D721Med (cell line): ENCODE measurements around the gene ACSL5.

Experiments used
- DNase-seq: peaks from one replicate; pipeline ENCODE4 v3.0.0; 2011; ENCODE audit warnings: low spot score; ENCODE audit not compliant: insufficient read length
- FAIRE-seq: peaks from 2 replicates; lab custom pipeline; 2011; peaks lifted over from hg19 to GRCh38; lab: Jason Lieb, UNC
- TF ChIP-seq, protein P1 (sequence below): IDR thresholded peaks from 2 replicates; pipeline ENCODE4 v1.5.1; 2012; ENCODE audit warnings: mild to moderate bottlenecking, control low read depth; ENCODE audit not compliant: insufficient read depth; ENCODE audit errors: missing control alignments

Gene ACSL5

DNA sequence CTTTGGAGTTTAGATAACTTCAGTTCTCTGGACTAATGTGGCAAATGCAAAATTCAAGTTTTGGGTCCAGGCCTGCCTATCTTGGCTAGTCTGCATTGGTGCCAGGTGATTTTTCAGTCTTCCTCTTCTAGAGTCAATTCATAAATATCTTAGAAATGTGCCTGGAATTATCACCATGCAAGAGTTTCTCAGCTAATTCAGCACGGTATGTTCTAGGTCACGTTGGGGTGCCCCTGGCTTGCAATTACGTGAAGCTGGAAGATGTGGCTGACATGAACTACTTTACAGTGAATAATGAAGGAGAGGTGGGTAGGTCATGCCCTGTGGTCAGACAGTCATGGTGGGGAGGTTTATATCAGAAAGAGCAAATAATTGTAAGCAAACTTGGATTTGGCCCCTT is 47.8 kb downstream of the ACSL5 start:
- DNase-seq = no peak
- no peak for FAIRE-seq
- TF ChIP-seq, protein P1, sequence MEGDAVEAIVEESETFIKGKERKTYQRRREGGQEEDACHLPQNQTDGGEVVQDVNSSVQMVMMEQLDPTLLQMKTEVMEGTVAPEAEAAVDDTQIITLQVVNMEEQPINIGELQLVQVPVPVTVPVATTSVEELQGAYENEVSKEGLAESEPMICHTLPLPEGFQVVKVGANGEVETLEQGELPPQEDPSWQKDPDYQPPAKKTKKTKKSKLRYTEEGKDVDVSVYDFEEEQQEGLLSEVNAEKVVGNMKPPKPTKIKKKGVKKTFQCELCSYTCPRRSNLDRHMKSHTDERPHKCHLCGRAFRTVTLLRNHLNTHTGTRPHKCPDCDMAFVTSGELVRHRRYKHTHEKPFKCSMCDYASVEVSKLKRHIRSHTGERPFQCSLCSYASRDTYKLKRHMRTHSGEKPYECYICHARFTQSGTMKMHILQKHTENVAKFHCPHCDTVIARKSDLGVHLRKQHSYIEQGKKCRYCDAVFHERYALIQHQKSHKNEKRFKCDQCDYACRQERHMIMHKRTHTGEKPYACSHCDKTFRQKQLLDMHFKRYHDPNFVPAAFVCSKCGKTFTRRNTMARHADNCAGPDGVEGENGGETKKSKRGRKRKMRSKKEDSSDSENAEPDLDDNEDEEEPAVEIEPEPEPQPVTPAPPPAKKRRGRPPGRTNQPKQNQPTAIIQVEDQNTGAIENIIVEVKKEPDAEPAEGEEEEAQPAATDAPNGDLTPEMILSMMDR = no peak

DNA sequence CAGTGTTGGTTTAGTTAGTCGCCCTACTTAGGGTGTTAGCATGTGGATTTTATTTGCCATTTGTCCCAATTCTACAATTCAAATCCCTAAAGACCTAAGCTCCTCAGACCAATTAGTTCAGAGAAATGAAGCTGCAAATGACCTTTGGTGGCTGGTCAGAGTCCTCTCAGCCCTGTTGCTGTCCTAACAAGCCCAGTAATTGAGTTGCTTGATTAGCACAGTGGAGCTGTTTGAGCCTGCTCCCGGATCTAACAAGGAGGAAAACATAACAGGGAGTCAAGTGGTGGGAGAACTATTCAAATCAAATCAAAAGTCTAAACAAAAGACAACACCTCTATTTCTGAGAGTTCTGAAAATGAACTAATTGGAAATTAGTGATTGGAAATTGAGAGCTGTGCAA is 50.7 kb downstream of the ACSL5 start:
- FAIRE-seq (no peak), DNase-seq (no peak)
- TF ChIP-seq, protein P1 = no peak

DNA sequence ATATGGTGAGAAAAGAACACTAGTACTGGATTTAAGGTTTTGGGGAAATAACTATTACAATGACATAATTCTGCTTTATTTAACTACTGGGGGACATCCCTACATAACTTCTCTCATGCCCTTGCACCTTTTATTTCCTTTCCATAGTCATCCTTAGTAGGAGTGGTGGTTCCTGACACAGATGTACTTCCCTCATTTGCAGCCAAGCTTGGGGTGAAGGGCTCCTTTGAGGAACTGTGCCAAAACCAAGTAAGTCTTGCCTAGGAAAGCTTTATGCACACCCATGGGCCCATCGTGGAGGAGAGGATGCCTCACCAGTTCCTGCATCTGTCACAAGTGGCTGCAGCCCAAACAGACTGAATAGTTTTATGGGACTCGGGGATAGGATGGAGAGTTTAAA is 52.2 kb downstream of the ACSL5 start:
- TF ChIP-seq, protein P1 = no peak
- FAIRE-seq (no peak), DNase-seq (no peak)

DNA sequence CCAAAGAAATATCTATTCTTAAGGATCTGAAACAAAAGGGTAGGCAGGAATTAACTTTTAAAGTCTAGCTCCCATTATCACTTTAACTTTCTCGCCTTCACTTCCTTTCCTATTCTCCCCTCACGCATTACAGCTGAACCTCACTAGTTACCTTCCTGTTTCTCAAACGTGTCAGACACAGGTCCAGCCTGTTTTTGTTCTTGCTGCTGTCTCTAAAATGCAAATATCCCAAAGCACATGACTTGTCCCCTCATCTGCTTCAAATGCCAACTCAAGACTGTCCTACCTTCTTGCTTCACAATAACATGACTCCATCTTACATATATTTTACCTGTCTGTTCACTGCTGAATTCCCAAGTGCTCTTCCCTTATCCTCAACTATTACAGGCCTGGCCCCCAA is 55.2 kb downstream of the ACSL5 start:
- TF ChIP-seq, protein P1 = no peak
- FAIRE-seq (no peak), DNase-seq (no peak)

DNA sequence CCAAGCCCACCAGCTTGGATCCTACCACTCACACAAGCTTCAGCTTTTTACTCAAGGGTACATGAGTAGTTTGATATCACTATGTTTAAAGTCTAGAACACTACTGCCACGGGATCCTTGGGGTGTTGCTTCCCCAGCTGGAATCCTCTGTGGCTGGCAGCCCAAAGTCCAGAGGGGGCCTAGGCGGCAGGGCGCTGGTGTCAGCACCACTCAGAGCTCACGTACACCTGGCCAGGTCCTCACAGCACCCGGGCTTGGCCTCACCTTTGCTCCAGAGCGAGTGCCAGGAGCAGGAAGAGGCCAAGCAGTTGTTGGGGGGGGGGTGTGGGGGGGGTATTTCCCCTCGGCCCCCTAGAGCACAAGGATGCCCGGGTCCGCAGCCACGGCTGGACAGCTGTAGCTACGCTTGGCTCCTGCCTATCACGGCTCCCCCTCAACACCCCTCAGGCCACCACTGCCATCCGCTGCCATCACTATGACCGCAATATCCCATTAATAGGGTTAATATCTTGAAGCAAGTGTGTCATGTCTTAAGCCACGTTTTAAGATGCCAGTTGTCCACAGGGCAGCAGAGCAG is 55.8 kb downstream of the ACSL5 start:
- DNase-seq = no peak
- TF ChIP-seq, protein P1 = no peak
- no peak for FAIRE-seq

DNA sequence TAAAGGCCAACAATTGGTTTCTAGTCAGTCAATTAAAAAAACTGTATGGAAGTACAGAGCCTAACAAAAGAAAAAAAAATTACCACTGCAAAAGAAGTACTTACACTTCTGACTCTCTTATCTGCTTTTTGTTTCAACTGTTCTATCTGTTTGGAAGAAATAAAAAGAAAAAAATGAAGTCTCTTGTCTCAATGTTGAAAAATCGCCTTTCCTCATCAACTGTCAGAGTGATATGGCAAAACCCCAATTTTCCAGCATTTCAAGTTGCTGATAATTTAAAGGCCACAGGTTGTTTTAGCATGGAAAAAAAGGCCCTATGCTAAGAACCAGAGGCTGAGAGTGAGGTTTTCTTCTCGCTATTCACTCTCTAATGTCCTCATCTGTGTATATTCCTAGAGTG is 59.2 kb downstream of the ACSL5 start:
- DNase-seq (no peak), FAIRE-seq (no peak)
- TF ChIP-seq, protein P1 = no peak

DNA sequence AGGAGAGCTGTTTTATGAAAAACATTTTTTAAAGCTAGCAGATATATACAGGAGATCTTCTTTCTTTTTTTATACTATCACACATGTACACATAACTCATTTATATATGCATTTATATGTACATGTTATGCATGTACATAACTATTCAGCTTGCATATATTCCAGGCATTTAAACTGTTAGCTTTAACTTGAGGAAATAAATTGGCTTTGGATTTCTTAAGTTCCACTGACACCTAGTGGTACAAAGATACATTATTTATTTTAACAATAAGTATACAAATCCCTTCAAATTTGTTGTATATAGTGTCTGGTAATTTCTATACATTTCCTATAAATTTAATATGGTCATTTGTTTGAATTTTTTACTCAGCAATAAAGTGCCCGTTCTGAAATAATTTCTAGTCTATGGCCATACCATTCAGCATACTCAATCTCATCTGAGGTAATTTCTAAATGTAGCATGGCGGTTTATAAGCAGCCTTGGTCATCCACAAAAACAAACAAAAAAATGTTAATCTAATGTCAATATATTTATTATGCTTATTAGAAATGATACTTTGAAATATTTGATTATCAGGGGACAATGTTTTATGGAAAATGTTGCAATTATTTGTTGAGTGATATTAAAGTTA is 61.2 kb downstream of the ACSL5 start:
- FAIRE-seq (no peak), DNase-seq (no peak)
- TF ChIP-seq, protein P1 = peak; percentile 36
